Globus pallidus (tissue), 1 donor: ENCODE data around the gene TLCD3A.
"Not testable (repeated sequence)": the region's sequence is repeated elsewhere in the genome, so short reads cannot be mapped to it uniquely, and the experiment has no call there.

Experiments
- DNase-seq: peaks from one replicate; pipeline ENCODE4 v3.0.0-alpha.2; 2015; ENCODE audit warnings: low spot score

The TLCD3A gene

DNA sequence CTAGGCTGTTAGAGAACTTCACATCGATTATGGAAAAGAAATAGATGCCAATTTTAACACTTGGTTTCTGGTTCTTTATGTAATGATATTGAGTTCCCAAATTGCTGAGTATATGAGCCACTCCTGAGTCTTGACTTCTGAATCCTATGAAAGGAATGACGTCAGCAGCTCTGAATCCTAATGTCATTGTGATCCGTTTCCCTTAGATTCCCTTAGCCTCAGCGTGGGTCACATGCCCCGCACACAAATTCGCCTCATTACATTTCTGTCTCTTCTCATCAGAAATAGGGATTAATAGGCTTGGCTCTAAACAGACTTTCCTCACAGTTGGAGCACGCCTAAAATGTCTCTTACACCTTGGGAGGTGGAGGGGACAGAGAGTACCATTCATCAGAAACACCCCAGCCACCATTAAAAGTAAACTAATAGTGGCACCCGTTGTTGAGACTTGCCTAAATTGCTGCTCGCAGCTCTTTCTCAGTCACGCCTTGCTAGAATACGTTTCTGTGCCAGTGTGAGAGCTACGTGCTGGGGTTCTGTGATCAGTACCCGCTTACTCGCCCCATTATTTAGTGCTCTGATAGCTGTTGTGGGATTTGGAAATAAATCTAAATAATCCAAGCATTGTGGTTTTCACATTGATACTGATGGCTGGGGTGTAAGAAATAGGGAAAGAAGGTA is 56.9 kb downstream of the TLCD3A start:
- DNase-seq, result no peak

DNA sequence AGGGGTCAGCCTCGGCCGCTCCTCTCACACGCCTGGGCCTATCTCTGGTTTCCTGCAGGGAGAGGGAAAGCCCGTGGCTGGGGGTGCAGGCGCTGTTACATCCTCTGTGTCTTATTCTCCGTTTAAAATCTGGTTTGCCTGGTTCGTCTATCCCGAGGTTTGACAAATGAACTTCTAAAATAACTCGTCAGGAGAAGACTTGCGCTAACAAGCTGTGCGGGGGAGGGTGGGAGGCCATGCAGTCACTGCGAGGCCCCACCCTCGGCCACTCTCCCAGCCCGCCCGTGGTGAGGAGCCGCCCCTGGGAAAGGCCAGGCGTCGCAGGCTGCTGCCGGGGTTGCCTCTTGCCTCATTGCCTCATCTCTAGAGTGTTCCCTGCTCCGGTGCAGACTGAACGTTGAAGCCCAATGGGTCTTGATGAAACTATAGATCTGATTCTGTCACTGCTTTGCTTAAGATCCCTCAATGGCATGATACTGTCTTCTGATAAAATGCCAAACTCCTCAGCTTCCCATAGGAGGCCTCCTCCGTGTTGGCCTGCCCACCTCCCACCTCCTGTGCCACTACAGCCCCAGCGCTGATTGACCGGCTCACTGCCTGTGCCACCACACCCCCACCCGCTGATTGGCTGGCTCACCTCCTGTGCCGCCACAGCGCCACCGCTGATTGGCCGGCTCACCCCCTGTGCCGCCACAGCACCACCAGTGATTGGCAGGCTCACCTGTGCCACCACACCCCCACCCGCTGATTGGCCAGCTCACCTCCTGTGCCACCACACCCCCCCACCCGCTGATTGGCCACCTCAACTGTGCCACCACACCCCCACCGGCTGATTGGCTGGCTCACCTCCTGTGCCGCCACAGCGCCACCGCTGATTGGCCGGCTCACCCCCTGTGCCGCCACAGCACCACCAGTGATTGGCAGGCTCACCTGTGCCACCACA is 57.8 kb downstream of the TLCD3A start:
- DNase-seq, result not testable (repeated sequence)

DNA sequence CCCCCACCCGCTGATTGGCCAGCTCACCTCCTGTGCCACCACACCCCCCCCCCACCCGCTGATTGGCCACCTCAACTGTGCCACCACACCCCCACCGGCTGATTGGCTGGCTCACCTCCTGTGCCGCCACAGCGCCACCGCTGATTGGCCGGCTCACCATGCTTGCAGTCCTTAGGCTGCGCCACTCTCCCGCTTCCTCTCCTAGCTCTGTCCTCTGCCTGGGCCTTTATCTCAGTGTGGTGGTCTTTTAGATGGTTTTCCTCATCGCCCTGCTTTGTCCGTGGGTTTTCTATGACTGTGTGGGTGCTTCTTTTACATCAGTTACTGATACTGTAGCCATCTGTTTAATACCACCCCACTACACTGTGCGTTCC is 58.5 kb downstream of the TLCD3A start:
- not testable (repeated sequence) for DNase-seq

DNA sequence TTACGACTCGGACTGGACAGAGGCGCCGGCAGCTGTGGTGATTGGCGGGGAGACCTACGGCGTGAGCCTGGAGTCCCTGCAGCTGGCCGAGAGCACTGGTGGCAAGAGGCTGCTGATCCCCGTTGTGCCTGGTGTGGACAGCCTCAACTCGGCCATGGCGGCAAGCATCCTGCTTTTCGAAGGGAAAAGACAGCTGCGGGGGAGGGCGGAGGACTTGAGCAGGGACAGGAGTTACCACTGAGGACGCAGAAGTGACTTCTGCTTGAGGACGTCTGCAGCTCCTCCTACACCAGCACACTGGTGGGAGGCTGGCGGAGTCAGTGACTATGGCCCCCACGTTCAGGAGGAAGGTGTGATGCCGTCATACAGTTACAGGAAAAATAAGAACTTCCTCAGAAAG is 59.4 kb downstream of the TLCD3A start:
- DNase-seq, result no peak

DNA sequence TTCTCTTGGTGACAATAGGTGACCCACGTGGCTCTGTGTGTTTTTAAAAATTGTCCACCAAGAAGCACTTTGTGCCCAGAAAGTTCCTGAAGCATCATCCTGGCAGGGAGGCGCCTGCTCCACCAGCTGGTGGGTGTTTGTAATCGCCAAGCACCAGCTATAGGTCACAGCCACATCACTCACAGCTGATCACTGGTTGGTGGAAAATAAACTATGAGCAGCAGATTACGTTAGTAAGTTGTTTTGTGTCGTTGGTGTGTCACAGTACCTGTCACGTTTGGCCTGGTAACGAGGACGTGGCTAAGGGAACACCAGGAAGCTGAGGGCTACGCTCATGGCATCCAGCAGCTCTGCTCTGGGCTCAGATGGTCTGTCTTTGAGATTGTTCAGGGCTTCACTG is 59.9 kb downstream of the TLCD3A start:
- DNase-seq, result no peak
